Tibial nerve (tissue), 3 donors: ENCODE data around the gene GPR4.

Experiments
- POLR2A ChIP-seq, 2 donors: fragments of 450-650 bp; IDR thresholded peaks; one replicate each; pipeline ENCODE4 v1.6.1; 2017; ENCODE audit warnings: antibody characterized with exemption in 2 of 2, mild to moderate bottlenecking in 2 of 2, moderate library complexity in 2 of 2
- TF ChIP-seq, protein P1 (sequence below), 5 experiments: fragments of 200-600 bp in 3 of 5; fragments of 450-650 bp in 2 of 5; sonication (generic) in 3 of 5; IDR thresholded peaks; one replicate each; pipeline ENCODE4 v1.5.1; 2016 to 2019; ENCODE audit warnings: antibody characterized with exemption in 5 of 5, mild to moderate bottlenecking in 3 of 5, moderate library complexity in 2 of 5

DNA sequence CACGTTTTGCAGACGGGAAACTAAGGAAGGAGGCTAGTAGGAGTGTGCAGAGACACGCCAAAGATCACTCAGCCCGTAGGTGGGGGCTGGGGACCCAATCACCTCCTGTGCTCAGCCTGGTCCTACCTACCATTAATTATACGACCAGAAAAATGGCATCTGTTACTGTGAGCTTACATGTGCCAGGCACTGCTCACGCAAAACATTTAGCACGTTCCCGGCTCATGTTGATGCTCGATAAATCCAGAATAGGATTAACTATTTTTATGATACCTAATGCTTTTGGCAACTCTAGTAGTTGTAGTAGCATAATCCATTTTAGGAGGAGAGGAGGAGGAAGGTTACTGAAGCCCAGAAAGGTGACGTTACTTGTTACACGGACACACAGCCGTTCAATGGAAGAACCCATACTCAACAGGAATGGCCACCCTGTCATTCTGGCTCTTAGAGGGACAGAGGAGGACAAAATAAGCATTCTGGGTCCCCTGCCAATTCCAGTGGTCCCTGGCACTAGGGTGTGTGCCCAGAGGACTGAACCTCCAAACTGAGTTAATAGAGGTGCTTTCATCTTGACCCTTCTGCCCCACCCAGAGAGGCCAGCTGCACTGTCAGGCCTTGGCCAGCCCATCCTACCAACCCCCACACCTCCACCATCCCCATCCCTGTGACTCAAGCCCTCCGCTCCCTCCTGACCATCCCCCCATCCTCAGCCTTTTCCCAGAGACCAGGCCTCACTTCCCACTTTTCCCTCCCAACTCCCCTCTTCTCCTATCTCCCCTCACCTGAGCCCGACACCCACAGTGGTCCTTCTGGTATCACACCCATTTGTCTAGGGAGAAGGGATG is 42.1 kb upstream of the GPR4 start:
- TF ChIP-seq, protein P1, sequence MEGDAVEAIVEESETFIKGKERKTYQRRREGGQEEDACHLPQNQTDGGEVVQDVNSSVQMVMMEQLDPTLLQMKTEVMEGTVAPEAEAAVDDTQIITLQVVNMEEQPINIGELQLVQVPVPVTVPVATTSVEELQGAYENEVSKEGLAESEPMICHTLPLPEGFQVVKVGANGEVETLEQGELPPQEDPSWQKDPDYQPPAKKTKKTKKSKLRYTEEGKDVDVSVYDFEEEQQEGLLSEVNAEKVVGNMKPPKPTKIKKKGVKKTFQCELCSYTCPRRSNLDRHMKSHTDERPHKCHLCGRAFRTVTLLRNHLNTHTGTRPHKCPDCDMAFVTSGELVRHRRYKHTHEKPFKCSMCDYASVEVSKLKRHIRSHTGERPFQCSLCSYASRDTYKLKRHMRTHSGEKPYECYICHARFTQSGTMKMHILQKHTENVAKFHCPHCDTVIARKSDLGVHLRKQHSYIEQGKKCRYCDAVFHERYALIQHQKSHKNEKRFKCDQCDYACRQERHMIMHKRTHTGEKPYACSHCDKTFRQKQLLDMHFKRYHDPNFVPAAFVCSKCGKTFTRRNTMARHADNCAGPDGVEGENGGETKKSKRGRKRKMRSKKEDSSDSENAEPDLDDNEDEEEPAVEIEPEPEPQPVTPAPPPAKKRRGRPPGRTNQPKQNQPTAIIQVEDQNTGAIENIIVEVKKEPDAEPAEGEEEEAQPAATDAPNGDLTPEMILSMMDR (IDR thresholded peaks at IDR 0.05): no peak
- TF ChIP-seq POLR2A (IDR thresholded peaks at IDR 0.05): no peak
